Uterus (tissue), 4 donors: Measurements from ENCODE around the gene RNF14. TPM values are rescaled to one million over a fixed set of nuclear protein-coding genes. Genes with fewer than 3 reads are reported as not detected.
A peak's percentile ranks its signal among the peaks of the same experiment; 100 is the strongest.

Experiments
- DNase-seq, 2 donors: peaks; one replicate each; pipeline ENCODE4 v3.0.0-alpha.2; 2019 to 2020
- H3K27ac ChIP-seq, 2 donors: fragments of 200-600 bp; sonication (generic); 1 replicate in 1 of 2; 2 replicates in 1 of 2; pipeline ENCODE4 v1.5.1; 2016 to 2018
- H3K27me3 ChIP-seq, 2 donors: fragments of 200-600 bp; sonication (generic); one replicate each; pipeline ENCODE4 v1.5.1; 2018 to 2019; ENCODE audit warnings: control low read depth in 1 of 2
- H3K36me3 ChIP-seq, 2 donors: fragments of 200-600 bp; sonication (generic); one replicate each; pipeline ENCODE4 v1.5.1; 2019; ENCODE audit warnings: control low read depth in 1 of 2
- H3K4me1 ChIP-seq, 2 donors: fragments of 200-600 bp; sonication (generic); one replicate each; pipeline ENCODE4 v1.5.1; 2018 to 2019; ENCODE audit warnings: control low read depth in 1 of 2
- H3K4me3 ChIP-seq, 2 donors: fragments of 200-600 bp; sonication (generic); 1 replicate in 1 of 2; 2 replicates in 1 of 2; pipeline ENCODE4 v1.5.1; 2018 to 2019; ENCODE audit warnings: mild to moderate bottlenecking in 1 of 2
- H3K9me3 ChIP-seq, 2 donors: fragments of 200-600 bp; sonication (generic); one replicate each; pipeline ENCODE4 v1.5.1; 2019; ENCODE audit warnings: control low read depth in 1 of 2
- CTCF ChIP-seq, 4 experiments: fragments of 200-600 bp in 2 of 4; fragments of 450-650 bp in 2 of 4; sonication (generic) in 2 of 4; IDR thresholded peaks; one replicate each; pipeline ENCODE4 v1.5.1; 2016 to 2019; ENCODE audit warnings: antibody characterized with exemption in 4 of 4, mild to moderate bottlenecking in 2 of 4, moderate library complexity in 1 of 4
- POLR2A ChIP-seq, 2 donors: fragments of 450-650 bp; IDR thresholded peaks; one replicate each; pipeline ENCODE4 v1.6.1; 2016; ENCODE audit warnings: antibody characterized with exemption in 2 of 2, mild to moderate bottlenecking in 1 of 2, moderate library complexity in 1 of 2
- intact Hi-C: fragments of 100-400 bp; cut with DNase I; formaldehyde crosslinking; loops from one replicate; pipeline ENCODE4 v1.15.1; 2023; ENCODE audit warnings: low total_unique reads
- total RNA-seq, 4 donors: library from RNA; depleted of rRNA in 3 of 4; stranded (reverse); fragments of >200 nt in 3 of 4; gene quantifications; one replicate each; pipeline versions ENCODE4 v1.1.0 to v1.2.4, GENCODE V29; 2014 to 2023
- donor health status: DM: yes; HTN: yes; CAD: no.

RNF14 gene
- total RNA-seq, 4 donors from 2014 or later: 20.3 to 70.2 (median 46.7) TPM

- no peak overlapping the region for H3K4me3 ChIP-seq
- no peak for DNase-seq
- no peaks in the 10 kb centered on the region for H3K36me3 ChIP-seq
- intact Hi-C loops: no loop called here
- TF ChIP-seq POLR2A (IDR thresholded peaks at IDR 0.05): no peak
- H3K27ac ChIP-seq: no peak overlapping the region
- no peaks in the 10 kb centered on the region for H3K9me3 ChIP-seq
- H3K4me1 ChIP-seq: peaks cover 4 to 5% of the 10 kb centered on the region in 2 donors
- H3K27me3 ChIP-seq: no peaks in the 10 kb centered on the region
Observed at GRCh38 chr5:141926434-141926833, 42.5 kb upstream of the RNF14 start.

GRCh38 chr5:141928051-141928450, 40.9 kb upstream of the RNF14 start:
- TF ChIP-seq CTCF (IDR thresholded peaks at IDR 0.05) (no peak), POLR2A (IDR thresholded peaks at IDR 0.05) (no peak)
- H3K36me3 ChIP-seq: no peaks in the 10 kb centered on the region
- no peaks in the 10 kb centered on the region for H3K9me3 ChIP-seq
- DNase-seq: peak in 1 of 2 donors; percentile 37
- intact Hi-C loops: no loop called here
- H3K4me3 ChIP-seq: no peak overlapping the region
- H3K4me1 ChIP-seq: peaks cover 4 to 5% of the 10 kb centered on the region in 2 donors
- H3K27ac ChIP-seq: no peak overlapping the region
- H3K27me3 ChIP-seq: no peaks in the 10 kb centered on the region

DNA sequence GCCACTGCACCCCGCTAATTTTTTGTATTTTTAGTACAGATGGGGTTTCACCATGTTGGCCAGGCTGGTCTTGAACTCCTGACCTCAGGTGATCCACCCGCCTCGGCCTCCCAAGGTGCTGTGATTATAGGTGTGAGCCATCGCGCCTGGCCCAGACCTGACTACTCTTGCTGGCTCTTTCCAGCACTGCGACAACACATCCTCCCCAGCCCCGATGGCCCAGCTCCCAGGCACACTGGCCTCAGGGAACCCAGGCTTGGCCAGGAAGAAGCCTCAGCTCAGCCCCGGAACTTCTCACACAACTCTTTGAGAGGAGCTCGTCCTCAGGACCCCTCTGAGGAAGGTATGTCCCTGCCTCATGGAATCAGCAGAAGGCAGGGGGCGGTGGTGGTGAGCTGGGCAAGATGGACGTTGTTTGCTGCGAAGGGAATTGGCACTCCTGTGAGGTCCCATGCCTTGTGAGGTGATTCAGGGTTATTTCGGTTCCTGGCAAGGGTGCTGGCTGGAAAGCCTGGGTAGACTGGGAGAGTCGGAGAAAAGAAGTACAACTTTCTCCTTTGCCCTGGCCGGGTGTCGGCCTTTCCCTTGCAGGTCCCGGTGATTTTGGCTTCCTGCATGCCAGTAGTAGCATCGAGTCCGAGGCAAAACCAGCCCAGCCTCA, 39.4 kb upstream of the RNF14 start:
- intact Hi-C loops: no loop called here
- no peaks in the 10 kb centered on the region for H3K36me3 ChIP-seq

GRCh38 chr5:141931694-141932093, 37.2 kb upstream of the RNF14 start:
- no peak for TF ChIP-seq CTCF (IDR thresholded peaks at IDR 0.05)
- no peak for TF ChIP-seq POLR2A (IDR thresholded peaks at IDR 0.05)
- H3K27ac ChIP-seq: no peak overlapping the region
- no peaks in the 10 kb centered on the region for H3K27me3 ChIP-seq
- no peak overlapping the region for H3K4me3 ChIP-seq
- intact Hi-C loops: no loop called here
- no peaks in the 10 kb centered on the region for H3K36me3 ChIP-seq
- H3K4me1 ChIP-seq: no peaks in the 10 kb centered on the region
- no peaks in the 10 kb centered on the region for H3K9me3 ChIP-seq
- no peak for DNase-seq

More for the DNA sequence above, 39.4 kb upstream of the RNF14 start:
- DNase-seq: no peak
- TF ChIP-seq CTCF (IDR thresholded peaks at IDR 0.05) (no peak), POLR2A (IDR thresholded peaks at IDR 0.05) (no peak)
- no peak overlapping the region for H3K27ac ChIP-seq
- H3K4me3 ChIP-seq: no peak overlapping the region
- H3K27me3 ChIP-seq: no peaks in the 10 kb centered on the region
- no peaks in the 10 kb centered on the region for H3K9me3 ChIP-seq
- H3K4me1 ChIP-seq: peaks cover under 1% of the 10 kb centered on the region in 2 donors

DNA sequence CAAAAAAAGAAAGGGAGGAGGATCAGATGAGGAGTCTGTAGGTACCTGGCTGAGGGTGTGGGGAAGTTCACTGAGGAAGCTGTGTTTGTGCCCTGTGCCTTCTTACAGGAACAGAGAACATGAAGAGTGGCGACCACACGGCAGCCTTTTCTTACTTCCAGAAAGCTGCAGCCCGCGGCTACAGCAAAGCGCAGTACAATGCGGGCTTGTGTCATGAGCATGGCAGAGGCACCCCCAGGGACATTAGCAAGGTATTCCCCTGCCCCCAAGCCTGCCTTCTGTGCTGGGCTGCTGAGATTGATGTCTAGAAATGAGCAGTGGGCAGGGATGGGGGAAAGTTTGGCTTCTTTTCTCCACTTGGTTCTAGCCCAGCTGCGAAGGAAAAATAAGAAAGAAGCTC, 35.8 kb upstream of the RNF14 start:
- no peaks in the 10 kb centered on the region for H3K9me3 ChIP-seq
- intact Hi-C loops: no loop called here
- no peak for DNase-seq
- no peak overlapping the region for H3K27ac ChIP-seq
- H3K4me3 ChIP-seq: no peak overlapping the region
- H3K4me1 ChIP-seq: no peaks in the 10 kb centered on the region
- TF ChIP-seq POLR2A (IDR thresholded peaks at IDR 0.05): no peak
- TF ChIP-seq CTCF (IDR thresholded peaks at IDR 0.05): no peak
- H3K27me3 ChIP-seq: no peaks in the 10 kb centered on the region
- H3K36me3 ChIP-seq: no peaks in the 10 kb centered on the region
